GM12872 (cell line): ENCODE measurements around the gene MARF1.
A peak's percentile ranks its signal among the peaks of the same experiment; 100 is the strongest.

ENCODE experiments used
- TF ChIP-seq, protein P1 (sequence below): IDR thresholded peaks from 3 replicates; pipeline ENCODE4 v1.5.1; 2011; ENCODE audit warnings: low read depth, mild to moderate bottlenecking, low read length, moderate library complexity; ENCODE audit not compliant: insufficient read depth

Gene MARF1

DNA sequence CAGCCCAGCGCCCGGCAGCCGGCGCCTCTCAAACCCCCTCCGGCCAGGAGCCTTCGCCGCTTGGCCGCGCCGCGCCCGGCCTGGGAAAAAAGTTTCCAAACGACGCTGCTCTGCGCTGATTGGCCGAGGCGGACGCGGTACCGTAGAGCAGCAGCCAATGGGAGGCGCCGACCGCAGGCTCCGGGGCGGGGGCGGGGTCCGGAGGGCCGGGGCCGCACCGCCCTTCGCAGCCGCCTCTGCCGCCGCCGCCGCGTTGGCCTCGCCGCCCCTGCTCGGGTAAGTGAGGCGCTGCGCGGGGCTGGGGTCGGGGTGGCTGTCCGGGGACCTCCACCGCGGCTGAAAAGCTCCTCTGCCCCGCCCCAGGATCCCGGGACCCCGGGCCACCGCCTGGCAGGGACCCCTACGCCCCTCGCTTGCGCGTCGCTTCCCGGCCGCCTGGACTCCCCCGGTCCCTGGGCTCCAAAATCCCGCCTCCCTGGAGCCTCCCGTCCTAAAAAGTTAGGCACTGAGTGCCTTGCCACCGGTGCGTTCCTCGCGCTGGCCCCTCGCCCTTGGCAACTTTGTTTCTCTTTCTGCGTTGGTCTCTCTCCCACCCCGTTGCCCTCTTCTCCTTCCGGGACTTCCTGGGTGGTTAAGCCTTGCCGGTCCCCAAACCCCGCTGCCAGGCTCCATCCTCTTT is 7.2 kb upstream of the MARF1 start, which contains the start of gene NDE1:
NDE1 (plus strand) TSS at position 227 of the 679 bp plus-strand sequence. CDS start 14,534 bp downstream, outside the sequence.
- TF ChIP-seq, protein P1, sequence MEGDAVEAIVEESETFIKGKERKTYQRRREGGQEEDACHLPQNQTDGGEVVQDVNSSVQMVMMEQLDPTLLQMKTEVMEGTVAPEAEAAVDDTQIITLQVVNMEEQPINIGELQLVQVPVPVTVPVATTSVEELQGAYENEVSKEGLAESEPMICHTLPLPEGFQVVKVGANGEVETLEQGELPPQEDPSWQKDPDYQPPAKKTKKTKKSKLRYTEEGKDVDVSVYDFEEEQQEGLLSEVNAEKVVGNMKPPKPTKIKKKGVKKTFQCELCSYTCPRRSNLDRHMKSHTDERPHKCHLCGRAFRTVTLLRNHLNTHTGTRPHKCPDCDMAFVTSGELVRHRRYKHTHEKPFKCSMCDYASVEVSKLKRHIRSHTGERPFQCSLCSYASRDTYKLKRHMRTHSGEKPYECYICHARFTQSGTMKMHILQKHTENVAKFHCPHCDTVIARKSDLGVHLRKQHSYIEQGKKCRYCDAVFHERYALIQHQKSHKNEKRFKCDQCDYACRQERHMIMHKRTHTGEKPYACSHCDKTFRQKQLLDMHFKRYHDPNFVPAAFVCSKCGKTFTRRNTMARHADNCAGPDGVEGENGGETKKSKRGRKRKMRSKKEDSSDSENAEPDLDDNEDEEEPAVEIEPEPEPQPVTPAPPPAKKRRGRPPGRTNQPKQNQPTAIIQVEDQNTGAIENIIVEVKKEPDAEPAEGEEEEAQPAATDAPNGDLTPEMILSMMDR, result no peak

DNA sequence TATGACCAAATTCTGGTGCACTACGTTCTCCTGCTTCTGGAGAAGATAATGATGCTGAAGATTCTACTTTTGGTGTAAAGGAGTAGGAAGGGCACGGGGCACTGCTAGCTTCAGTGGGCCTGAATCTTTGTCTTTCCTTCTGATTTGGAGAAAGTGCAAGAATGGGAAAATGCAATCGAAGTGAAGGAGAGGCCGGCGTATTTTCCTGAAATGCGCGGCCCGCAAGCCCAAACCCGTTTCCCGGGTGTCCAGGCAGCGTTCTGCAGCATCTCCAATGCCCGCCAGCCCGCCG is 6.7 kb upstream of the MARF1 start:
- TF ChIP-seq, protein P1, result no peak

DNA sequence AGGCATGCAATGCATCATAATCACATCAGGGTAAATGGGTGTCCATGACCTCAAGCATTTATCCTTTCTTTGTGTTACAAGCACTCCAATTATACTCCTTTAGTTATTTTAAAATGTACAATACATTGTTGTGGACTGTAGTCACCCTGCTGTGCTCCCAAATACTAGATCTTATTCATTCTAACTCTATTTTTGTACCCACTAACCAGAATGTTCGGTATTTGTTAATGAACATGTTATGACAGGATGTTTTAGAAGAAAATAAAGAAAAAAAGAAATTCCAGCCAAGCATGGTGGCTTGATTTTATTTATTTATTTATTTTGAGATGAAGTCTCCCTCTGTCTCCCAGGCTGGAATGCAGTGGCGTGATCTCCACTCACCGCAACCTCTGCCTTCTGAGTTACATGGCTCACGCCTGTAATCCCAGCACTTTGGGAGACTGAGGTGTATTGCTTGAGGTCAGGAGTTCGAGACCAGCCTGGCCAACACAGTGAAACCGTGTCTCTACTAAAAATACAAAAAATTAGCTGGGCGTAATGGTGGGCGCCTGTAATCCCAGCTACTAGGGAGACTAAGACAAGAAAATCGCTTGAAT is 5.3 kb upstream of the MARF1 start:
- TF ChIP-seq, protein P1, result no peak

DNA sequence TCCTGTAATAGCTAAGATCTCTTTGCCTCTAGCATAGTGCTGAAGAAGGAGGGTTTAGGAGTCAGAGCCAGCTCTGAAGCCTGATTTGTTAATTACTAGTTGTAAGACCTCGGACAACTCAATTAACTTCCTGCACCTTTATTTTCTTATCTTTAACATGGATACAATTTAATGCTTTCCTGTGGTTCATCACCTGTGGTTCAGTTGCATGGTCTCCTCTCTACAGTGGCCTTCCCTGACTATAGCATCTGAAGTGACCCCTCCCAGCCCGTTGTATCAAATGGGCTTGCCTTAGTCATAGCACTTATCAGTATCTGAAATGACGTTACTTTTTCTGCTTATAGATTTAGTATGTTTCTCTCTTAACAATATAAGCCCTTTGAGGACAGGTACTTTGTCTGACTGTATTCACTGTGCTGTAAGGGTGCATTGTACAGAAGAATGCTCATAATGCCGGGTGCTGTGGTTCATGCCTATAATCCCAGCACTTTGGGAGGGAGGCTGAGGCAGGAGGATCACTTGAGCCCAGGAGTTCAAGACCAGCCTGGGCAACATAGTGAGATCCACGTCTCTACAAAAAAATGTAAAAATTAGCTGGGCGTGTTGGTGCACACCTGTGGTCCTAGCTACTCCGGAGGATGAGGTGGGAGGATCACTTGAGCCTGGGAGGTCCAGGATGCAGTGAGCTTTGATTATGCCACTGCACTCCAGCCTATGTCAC is 4.5 kb upstream of the MARF1 start:
- TF ChIP-seq, protein P1, result no peak

DNA sequence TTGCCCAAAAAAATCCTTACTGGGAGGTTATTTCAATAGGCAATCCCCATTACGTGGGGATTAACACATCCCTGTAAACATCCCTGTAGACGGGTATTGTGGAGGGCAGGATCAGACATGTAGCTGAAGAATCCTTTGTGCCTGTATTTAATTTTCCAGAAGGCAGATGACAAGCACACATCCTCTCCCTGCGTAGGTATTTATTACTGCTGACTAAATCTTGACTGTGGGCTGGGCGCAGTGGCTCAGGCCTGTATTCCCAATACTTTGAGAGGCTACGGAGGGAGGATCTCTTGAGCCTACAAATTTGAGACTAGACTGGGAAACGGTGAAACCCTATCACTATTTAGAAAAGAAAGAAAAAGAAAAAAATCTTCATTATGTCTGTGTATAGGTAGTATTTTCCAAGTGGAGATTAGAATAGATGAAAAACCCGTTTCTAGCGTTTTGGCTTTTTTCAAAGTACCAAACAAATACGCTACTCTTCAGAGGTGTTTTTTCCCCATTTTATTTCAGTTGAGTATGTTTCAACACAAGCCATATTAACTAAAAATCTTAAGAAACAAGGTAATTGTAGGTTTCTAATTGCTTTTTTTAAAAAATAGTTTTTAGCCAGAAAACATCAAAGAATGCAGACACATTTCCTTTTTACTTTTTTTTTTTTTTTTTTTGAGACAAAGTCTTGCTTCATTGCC is 1.5 kb upstream of the MARF1 start:
- TF ChIP-seq, protein P1, result no peak

DNA sequence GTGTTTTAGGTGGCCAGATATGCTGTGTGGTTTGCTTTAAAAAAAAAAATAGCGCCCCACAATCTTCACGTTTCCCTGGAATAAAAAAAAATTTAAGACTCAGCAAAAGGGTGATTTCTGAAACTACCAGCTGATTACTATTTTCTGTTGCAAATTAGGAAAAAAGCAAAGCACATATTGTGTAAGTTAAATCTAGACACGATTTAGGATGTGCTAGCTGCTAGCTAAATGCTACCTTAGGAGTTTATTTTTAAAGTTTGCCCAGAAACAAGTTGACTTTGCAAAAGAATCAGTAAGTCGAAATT is 944 bp upstream of the MARF1 start:
- TF ChIP-seq, protein P1, result no peak

DNA sequence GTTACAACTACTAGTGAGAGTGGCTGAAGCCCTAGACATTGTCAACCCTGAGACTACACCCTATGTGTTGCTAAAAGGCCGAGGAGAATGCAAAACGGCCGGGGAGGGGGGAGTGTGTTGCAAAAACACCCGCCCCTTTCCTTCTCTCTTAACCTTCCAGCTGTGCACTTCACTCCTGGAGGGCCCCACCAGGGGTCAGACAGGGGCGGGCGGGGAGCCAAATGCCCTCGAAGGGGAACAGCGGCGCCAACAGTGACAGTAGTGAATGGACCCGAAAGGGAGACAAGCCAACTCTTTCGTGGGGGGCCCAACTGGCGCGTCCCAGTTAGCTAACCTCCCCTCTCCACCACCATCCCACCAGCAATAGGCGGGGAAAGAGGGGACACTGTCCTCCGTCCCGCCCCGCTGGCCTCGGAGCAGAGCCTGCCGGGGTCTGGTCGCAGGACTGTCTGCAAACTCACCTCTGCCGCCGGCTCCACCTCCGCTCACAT is 352 bp downstream of the MARF1 start:
- TF ChIP-seq, protein P1, result peak; percentile 54; the same call in 2 of the 3 replicates
